Activated CD8-positive, alpha-beta memory T cell treated with anti-CD3 and anti-CD28 coated beads for 48 hours (primary cell): ENCODE results near the gene PAX2.
"Not testable (repeated sequence)": the region's sequence is repeated elsewhere in the genome, so short reads cannot be mapped to it uniquely, and the experiment has no call there.

Experiments used
- DNase-seq, 3 experiments: peaks; one replicate each; pipeline ENCODE4 v3.0.0-alpha.2; 2020; ENCODE audit warnings: low read depth in 2 of 3, low spot score in 2 of 3

Gene PAX2

GRCh38 chr10:100744987-100745881, at the start of gene PAX2:
Gene PAX2 (plus strand): TSS chr10:100745582. CDS start chr10:100746261, 679 bp downstream.
- DNase-seq = no peak

DNA sequence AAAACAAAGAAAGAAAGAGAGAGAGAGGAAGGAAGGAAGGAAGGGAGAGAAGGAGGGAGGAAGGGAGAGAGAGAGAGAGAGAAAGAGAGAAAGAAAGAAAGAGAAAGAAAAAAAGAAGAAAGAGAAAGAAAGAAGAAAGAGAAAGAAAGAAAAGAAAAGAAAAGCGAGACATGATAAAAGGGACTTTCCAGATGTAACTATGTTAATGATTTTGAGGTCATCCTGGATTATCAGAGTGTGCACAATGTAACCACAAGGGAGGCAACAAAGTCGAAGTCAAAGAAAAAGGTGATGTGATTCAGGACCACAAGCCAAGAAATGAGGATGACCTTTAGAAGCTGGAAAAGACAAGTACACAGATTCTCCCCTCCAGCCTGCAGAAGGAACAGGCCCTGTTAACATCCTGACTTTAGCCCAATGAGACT, 48.9 kb upstream of the PAX2 start:
- no peak for DNase-seq

GRCh38 chr10:100697070-100697469, 48.3 kb upstream of the PAX2 start:
- DNase-seq = no peak

GRCh38 chr10:100697631-100698030, 47.8 kb upstream of the PAX2 start:
- DNase-seq = no peak

DNA sequence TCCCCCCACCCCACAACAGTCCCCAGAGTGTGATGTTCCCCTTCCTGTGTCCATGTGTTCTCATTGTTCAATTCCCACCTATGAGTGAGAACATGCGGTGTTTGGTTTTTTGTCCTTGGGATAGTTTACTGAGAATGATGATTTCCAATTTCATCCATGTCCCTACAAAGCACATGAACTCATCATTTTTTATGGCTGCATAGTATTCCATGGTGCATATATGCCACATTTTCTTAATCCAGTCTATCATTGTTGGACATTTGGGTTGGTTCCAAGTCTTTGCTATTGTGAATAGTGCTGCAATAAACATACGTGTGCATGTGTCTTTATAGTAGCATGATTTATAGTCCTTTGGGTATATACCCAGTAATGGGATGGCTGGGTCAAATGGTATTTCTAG, 43.7 kb upstream of the PAX2 start:
- DNase-seq = not testable (repeated sequence)

DNA sequence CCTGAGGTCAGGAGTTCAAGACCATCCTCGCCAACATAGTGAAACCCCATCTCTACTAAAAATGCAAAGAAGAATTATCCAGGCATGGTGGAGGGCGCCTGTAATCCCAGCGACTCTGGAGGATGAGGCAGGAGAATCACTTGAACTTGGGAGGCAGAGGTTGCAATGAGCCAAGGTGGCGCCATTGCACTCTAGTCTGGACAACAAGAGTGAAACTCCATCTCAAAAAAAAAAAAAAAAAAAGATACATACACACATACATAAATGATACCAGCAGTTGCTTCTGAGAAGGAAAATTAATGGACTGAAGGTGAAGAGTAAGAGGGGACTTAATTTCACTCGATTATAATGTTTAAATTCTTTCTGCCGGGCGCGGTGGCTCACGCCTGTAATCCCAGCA, 40.2 kb upstream of the PAX2 start:
- DNase-seq = no peak

DNA sequence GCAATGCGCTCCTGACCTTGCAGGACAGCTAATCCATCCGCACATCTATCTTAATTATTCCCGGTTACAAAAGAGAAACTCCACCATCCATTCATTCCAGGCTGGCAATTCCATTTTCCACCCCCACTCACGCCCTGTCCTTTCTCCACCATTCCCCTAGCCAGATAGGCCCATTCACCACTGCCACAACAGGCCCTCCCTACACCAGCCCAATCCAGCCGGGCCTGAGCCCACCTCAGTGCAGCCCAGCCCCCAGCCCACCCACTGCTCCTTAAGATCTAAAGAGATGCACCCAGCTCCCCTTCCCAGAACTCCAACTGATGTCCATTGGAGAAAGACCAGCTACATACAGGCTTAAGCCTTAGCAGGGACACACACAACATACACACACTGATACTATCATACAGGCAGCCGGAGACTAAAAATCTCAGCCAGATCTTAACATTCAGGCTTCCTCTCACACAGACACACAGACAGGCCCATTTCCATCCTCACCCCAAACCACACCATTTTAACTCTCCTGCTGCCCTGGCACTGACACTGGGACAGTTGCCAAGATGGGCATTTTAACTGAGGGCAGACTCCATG, 38.0 kb upstream of the PAX2 start:
- no peak for DNase-seq

DNA sequence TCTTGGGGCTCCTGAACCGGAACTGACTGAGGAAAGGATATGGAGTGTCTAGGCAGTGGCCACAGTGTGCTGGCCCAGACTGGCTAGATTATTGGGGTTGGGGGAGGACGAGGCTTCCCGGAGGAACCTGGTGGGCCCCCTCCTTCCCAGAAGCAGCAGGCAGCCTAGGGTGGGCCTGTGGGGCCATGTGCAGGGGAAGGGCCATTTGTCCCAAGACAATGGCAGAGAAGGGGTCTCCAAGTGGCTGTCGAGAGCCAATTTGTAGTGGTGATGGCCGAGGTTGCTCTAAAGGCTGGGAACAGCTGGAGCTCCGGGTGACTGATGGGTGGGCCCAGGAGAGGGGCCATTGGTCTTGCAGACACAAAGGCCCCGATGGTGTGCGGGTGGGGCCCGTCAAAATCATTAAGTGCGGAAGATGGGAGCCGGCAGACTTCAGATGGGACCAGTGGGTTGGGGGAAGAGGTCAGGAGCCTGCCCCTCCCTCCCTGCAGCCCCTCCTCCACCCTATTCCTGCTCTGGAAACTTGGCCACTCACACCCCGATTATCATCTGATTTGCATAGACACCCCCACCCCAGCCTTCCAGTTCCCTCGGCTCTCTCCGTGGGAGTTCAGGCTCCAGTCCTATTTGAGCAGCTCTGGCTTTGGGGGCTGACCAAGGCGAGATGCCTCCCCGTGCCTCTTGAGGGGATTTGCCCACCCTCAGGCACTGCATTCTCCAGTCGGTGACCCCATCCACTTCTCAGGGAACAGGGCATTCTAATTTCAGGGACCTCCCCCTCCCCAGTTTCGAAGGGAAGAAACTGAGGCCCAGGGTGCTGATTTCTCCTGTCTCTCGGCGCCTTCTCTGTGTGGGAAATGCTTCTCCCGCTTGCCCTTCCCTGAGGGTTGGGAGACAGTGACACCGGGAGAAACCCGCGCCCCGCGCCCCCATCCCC, 36.0 kb upstream of the PAX2 start:
- no peak for DNase-seq

DNA sequence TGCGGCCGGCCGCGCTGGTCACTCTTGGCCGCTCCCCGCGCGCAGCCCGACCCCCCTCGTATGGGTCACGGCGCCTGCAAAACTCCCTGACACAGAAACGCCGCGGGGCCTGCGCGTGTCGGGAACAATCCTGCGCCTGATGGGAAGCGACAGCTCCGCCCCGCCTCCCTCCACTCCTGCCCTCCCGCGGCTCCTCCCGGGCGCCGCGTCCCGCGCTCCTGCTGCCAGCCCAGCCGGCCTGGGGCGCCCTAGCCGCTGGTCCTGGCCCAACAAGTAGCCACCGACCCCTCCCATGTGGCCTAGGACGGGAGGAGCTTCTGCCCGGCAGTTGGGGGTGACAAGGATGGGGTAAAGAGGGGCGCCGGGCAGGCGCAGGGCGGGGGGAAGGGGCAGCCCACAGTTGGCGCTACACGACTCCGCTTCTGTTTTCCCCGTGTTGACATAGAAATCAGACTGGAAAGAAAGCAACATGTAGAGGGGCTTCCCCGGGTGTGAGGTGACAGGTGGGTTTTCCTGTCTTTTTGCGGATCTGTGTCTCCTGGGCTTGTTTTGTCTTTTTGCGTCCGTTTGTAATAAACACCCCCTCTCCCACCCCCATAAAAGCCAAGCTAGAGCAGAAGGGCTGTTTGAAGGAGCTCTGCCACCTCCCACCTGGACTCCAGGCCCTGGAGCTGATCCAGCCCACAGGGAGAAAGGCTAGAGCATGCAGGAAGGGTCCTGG, 35.1 kb upstream of the PAX2 start:
- DNase-seq = no peak

DNA sequence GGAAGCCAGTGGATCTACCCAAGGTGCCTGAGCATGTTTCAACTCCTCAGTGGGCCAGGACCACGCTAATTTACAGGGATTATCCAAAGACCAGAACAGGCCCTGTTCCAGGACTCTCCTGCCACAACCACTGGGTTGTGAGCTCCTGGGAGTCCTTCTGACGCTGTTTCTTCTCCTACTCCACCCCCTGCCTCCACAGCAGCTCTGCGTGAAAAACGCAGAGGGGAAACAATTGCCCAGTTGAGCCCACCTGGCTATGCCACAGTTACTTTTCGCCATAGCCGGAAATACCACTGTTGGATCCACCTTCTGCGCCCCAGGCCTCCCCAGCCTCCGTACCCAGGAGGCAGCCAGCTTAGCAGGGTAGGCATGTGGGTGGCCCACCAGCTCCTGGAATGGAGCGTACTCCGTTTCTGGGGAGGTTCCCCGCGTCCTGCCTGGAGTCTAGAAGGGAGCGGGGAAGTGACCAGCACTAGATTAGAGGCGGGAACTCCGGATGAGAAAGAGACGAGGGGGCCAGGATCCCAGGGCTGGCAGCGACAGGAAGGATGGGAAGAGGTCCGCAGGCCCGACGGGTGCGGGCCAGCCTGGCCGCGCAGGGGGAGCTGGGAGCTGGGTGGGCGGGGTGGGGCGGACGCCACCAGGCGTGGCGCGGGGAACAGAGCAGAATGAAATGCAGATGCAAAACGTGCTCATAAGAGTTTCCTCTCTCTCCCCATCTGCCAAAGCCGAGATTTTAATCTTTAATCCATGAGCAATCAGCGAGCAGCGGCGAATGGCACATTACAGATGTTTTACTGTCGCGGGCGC, 32.1 kb upstream of the PAX2 start:
- no peak for DNase-seq

DNA sequence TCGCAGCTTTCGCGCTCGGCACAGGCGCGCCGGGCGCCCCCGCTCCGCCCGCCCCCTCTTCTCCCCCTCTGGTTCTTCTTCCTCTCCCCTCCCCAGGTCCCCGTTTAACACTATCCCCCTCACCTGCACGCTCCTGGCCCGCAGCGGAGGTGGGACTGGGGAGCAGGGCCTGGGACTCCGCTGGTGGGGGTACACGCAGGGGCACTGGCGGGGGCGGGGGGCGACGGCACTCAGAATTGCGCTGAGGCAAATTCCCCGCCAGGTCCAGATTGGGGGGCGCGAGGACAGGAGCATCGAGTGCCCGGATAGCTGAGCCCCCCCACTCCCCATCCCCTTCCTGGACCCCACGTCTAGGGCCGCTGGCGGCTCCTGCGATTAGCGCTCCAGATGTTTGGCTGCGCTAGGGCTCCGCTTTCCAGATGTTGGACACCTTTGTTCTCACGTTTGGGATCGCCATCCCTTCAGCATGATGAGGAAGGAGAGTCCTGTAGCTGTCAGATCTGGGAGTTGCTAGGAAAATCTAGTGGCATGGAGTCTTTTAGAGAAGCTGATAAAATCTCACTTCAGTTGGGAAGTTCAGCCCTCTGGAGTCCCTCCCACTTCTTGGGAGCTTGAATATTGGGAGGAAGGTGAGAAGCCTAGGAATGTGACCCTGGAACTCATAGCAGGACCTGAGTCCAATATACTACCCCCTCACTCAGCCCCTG, 31.4 kb upstream of the PAX2 start:
- DNase-seq = no peak

DNA sequence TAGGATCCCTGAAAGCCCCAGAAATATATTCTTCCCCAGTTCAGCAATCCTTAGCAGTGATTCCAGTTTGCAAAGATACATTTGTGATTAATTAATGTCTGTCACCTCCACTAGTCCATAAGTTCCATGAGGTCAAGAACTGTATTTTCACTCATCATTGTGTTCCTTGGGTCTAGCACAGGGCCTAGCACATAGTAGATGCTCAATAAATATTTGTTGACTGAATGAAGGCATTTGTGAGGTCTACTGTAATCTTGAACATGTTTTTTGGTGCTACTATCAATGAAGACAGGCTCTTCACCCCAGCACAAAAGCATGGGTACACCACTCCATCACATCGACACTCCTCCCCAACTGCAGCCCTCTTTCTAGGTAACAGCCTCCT, 30.8 kb upstream of the PAX2 start:
- DNase-seq = no peak

DNA sequence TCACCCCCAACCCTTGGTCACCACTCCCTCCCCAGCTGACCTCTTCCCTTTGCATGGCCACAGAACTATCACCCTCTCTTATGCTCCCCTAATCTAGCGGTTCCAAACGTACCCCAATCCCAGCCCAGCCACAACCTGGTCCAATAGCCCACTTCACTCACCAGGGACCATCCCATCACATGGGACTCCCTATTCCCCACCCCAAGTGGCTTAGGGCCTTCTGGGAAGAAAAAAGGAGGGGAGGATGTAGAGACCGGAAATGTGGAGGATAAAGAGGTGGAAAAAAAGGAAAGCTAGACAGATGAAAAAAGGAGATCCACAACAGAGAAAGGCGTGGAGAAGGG, 30.3 kb upstream of the PAX2 start:
- no peak for DNase-seq

DNA sequence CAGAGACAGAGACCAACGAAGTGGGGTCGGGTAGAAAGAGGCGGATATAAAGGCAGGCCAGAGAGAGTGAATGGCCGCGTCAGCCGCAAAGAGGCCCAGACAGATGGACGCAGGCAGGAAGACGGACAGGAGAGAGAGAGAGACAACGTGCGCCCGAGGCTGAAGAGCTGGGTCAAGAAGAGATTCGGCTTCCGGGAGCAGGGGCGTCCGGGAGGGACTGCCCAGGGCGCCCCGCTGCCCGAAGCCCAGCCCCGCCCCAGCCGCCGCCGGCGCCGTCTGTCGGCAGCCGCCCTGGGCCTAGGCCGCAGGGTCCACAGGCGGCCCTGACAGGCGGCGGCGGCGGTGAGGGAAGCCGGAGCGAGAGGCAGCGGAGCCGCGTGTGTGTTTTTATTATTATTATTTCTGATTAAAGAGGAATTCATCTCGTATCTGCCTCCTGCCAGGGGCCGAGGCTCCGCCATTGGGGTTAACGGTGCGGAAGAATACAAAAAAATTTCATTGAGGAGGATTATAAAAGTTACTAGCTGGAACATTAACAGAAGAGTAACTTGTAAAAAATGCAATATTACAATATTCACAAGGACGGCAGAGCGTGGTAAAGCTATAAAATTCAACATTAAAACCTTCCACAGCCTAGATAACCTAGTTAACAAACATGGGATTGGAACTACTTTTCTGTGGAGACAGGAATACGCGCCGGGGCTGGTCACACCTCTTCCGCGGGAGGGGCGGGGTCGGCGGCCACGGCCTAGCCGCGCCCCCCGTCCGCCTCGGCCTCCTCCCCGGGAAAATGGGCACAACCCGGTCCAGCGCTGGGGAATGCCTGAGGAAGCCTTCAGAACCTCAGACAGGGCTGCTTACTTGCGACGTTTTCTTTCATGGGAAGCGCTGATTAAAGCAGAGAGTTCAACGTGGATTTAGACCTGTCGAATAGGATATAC, 29.7 kb upstream of the PAX2 start:
- no peak for DNase-seq

DNA sequence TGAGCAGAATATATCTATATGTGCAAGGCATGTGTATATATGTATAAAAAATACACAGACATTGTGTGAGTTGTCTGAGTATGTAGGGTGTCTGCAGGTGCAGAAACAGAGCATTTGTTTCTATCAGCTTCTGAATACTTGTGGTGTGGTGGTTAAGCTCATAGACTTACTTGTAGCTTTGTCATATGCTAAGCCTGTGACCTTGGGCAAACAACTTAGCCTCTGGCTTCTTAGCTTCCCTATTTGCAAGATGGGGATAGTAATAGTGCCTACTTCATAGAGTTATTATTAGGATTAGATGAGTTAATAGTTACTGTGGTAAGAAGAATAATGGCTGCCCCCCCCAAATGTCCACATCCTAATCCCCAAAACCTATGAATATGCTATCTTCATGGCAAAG, 28.2 kb upstream of the PAX2 start:
- DNase-seq = no peak

DNA sequence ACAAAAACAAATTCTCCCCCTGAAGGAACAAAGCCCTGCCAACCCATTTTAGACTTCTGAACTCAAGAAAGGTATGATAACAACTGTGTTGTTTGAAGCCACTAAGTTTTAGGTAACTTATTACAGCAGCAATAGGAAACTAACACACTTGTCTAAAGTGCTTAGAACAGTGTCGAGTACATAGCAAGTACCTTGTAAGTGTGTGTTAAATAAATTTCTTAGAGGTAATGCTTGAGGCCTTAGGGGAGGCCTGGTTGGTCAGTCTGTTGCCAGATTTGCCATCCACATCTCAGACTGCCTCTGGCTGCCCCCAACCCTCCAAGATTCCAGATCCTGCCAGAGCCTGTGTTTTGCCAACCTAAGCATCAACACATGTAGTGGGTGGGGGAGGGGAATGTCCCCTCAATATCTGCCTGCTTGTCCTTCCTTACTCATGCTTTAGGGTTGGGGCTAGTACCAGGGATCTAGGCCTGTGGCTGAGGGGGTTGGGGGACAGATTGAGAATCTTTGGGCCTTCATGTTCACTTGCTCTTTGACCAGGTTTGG, 27.1 kb upstream of the PAX2 start:
- no peak for DNase-seq

DNA sequence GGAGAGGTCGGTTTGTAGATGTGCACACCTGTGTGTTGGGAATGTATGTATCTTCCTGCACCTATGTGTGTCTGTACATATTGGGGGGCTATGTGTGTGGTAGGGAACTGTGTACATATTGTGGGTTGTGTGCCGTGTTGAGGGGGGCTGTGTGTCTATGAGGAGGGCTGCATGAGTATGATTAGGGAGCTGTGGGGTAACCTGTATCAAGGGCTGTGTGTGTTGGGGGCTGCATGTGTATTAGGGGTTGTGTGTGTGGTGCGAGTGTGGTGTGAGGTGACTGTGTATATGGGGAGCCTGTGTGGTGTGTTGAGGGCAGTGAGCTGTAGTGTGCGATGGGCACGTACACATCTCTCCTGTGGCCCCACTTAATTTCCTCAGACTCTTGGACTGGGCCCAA, 22.2 kb upstream of the PAX2 start:
- no peak for DNase-seq
